Kidney (tissue), 14 donors: ENCODE results near the gene NDUFS8. TPM values are rescaled to one million over a fixed set of nuclear protein-coding genes. Genes with fewer than 3 reads are reported as not detected.
A peak's percentile ranks its signal among the peaks of the same experiment; 100 is the strongest.

Experiments used
- DNase-seq, 5 donors: peaks; one replicate each; pipeline ENCODE4 v3.0.0-alpha.2; 2013 to 2020
- FAIRE-seq: peaks from 2 replicates; lab custom pipeline; 2012; peaks lifted over from hg19 to GRCh38; lab: Jason Lieb, UNC
- H3K27ac ChIP-seq, 2 donors: one replicate each; pipeline ENCODE4 v1.7.0; 2013; ENCODE audit warnings: low read depth in 2 of 2, low read length in 2 of 2, inconsistent platforms in 1 of 2
- H3K27me3 ChIP-seq: one replicate; pipeline ENCODE4 v1.7.1; 2013; ENCODE audit warnings: low read length, inconsistent platforms; ENCODE audit not compliant: control insufficient read depth, insufficient read depth
- H3K36me3 ChIP-seq, 3 donors: one replicate each; pipeline versions ENCODE4 v1.7.0 to v1.7.1; 2013; ENCODE audit warnings: low read length in 3 of 3, control low read depth in 1 of 3, inconsistent platforms in 1 of 3; ENCODE audit not compliant: insufficient read depth in 3 of 3, control insufficient read depth in 2 of 3
- H3K4me1 ChIP-seq, 3 donors: one replicate each; pipeline versions ENCODE4 v1.7.0 to v1.7.1; 2013; ENCODE audit warnings: low read length in 3 of 3, inconsistent platforms in 1 of 3, low read depth in 1 of 3; ENCODE audit not compliant: control insufficient read depth in 2 of 3, insufficient read depth in 2 of 3
- H3K4me3 ChIP-seq, 3 donors: one replicate each; pipeline versions ENCODE4 v1.7.0 to v1.8.1; 2013; ENCODE audit warnings: low read length in 3 of 3, control low read depth in 1 of 3, inconsistent platforms in 1 of 3
- H3K9ac ChIP-seq, 3 donors: one replicate each; pipeline versions ENCODE4 v1.7.0 to v1.7.1; 2013; ENCODE audit warnings: low read length in 3 of 3, control low read depth in 1 of 3, inconsistent platforms in 1 of 3
- H3K9me3 ChIP-seq, 3 donors: one replicate each; pipeline versions ENCODE4 v1.7.0 to v1.7.1; 2013; ENCODE audit warnings: low read length in 3 of 3, control low read depth in 1 of 3, inconsistent platforms in 1 of 3; ENCODE audit not compliant: control insufficient read depth in 2 of 3, insufficient read depth in 1 of 3
- CTCF ChIP-seq: IDR thresholded peaks from 3 replicates; pipeline ENCODE4 v1.5.1; 2012; ENCODE audit warnings: mild to moderate bottlenecking, moderate library complexity, borderline replicate concordance; ENCODE audit not compliant: insufficient read depth; ENCODE audit errors: extremely low read depth
- intact Hi-C: fragments of 100-400 bp; cut with DNase I; formaldehyde crosslinking; loops from one replicate; pipeline ENCODE4 v1.11.1; 2022
- polyA plus RNA-seq: library from polyadenylated mRNA; stranded (reverse); fragments of 350-450 nt; fragmentation: Illumina TruSeq; extraction: RNeasy Lipid Tissue Mini Kit (QIAGEN cat#74804); gene quantifications from one replicate; pipeline ENCODE4 v1.2.3, GENCODE V29; 2014; ENCODE audit warnings: low read depth, low replicate concordance; ENCODE audit not compliant: insufficient read depth
- total RNA-seq: library from RNA; stranded (reverse); fragmentation: NEBNext Ultra II Directional; extraction: Animal tissue kit (Norgen Biotek cat#: 25700); gene quantifications from one replicate; pipeline ENCODE4 v1.2.1, GENCODE V29; 2021
- donor health status: control.
- donor health status: control.
- donor health status: control.
- donor health status: control.
- donor health status: control.
- donor health status: DM: yes; HTN: yes; CAD: no.
- donor health status: Normal renal cell carcinoma (clear cell type).

The NDUFS8 gene
- total and polyA plus RNA-seq, 2 donors from 2014 or later: 144 to 472 TPM

- H3K4me3 ChIP-seq: peak within 1 kb of the TSS in 2 of 3 donors; percentile 50 to 54
- H3K9ac ChIP-seq: peak within 1 kb of the TSS in 2 of 3 donors; percentile 10 to 46
- DNase-seq (peak; percentile 79 to 97 (median 88)), FAIRE-seq (no peak)
- H3K36me3 ChIP-seq: no peaks in the 10 kb centered on the region
- no peaks in the 10 kb centered on the region for H3K27me3 ChIP-seq
- H3K9me3 ChIP-seq: no peaks in the 10 kb centered on the region
- H3K27ac ChIP-seq: no peak within 1 kb of the TSS
- intact Hi-C loops: no loop called here
- TF ChIP-seq CTCF: no peak
- peaks cover 0 to 9% (median 0%) of the 10 kb centered on the region in 3 donors for H3K4me1 ChIP-seq
Observed at GRCh38 chr11:68003846-68004550, 26.5 kb upstream of the NDUFS8 start, which contains the start of gene UNC93B1. Gene UNC93B1 (minus strand): TSS chr11:68004097. CDS start chr11:68004043, 54 bp downstream.

GRCh38 chr11:68004551-68005335 is 25.7 kb upstream of the NDUFS8 start:
- FAIRE-seq (no peak), DNase-seq (peak in 1 of 5 donors; percentile 41)
- TF ChIP-seq CTCF: no peak
- intact Hi-C loops: no loop called here
- Histone ChIP-seq H3K9ac (peak overlapping the region in 1 of 3 donors; percentile 46), H3K9me3 (no peaks in the 10 kb centered on the region), H3K4me3 (peak overlapping the region in 1 of 3 donors; percentile 47), H3K4me1 (peaks cover 0 to 9% (median 0%) of the 10 kb centered on the region in 3 donors), H3K27me3 (no peaks in the 10 kb centered on the region), H3K36me3 (no peaks in the 10 kb centered on the region), H3K27ac (no peak overlapping the region)

GRCh38 chr11:68006606-68007166 is 23.8 kb upstream of the NDUFS8 start:
- Histone ChIP-seq H3K4me1 (peaks cover 0 to 19% (median 10%) of the 10 kb centered on the region in 3 donors), H3K36me3 (no peaks in the 10 kb centered on the region), H3K9me3 (no peaks in the 10 kb centered on the region), H3K27ac (no peak overlapping the region), H3K27me3 (no peaks in the 10 kb centered on the region), H3K9ac (no peak overlapping the region), H3K4me3 (no peak overlapping the region)
- DNase-seq (peak in 1 of 5 donors; percentile 53), FAIRE-seq (no peak)
- intact Hi-C loops: no loop called here
- no peak for TF ChIP-seq CTCF
